GM23338 (cell line): ENCODE data around the gene SULT1A2.

Source experiments
- CREB1 ChIP-seq: fragments of 250-450 bp; sonication (Bioruptor Pico); IDR thresholded peaks from 2 replicates; pipeline ENCODE4 v1.5.0; 2020; ENCODE audit warnings: low read depth, mild to moderate bottlenecking, moderate library complexity
- CTCF ChIP-seq, 2 experiments: fragments of 200-600 bp in 1 of 2; sonication (generic) in 1 of 2; conservative IDR thresholded peaks; 2 replicates each; pipeline versions ENCODE4 v1.5.1 to v1.6.1; 2016 to 2017; ENCODE audit warnings: antibody characterized with exemption in 2 of 2, low read depth in 2 of 2, mild to moderate bottlenecking in 2 of 2, moderate library complexity in 1 of 2
- ETS1 ChIP-seq: IDR thresholded peaks from 2 replicates; pipeline ENCODE4 v1.6.1; 2016; ENCODE audit warnings: antibody characterized with exemption
- EZH2 ChIP-seq: fragments of 200-600 bp; sonication (generic); IDR thresholded peaks from one replicate; pipeline ENCODE4 v1.8.0; 2017; ENCODE audit warnings: antibody characterized with exemption, mild to moderate bottlenecking, low read depth; ENCODE audit not compliant: unreplicated experiment
- EZH2phosphoT487 ChIP-seq: fragments of 200-600 bp; sonication (generic); IDR thresholded peaks from one replicate; pipeline ENCODE4 v1.8.1; 2018; ENCODE audit warnings: antibody characterized with exemption; ENCODE audit not compliant: unreplicated experiment
- JUNB ChIP-seq: IDR thresholded peaks from one replicate; pipeline ENCODE4 v1.6.1; 2016; ENCODE audit warnings: antibody characterized with exemption; ENCODE audit not compliant: unreplicated experiment
- NANOG ChIP-seq: IDR thresholded peaks from 2 replicates; pipeline ENCODE4 v1.6.1; 2016; ENCODE audit warnings: antibody characterized with exemption, borderline replicate concordance
- POLR2AphosphoS5 ChIP-seq: IDR thresholded peaks from 2 replicates; pipeline ENCODE4 v1.6.1; 2016; ENCODE audit warnings: antibody characterized with exemption, low read depth
- REST ChIP-seq: IDR thresholded peaks from one replicate; pipeline ENCODE4 v1.6.1; 2018; ENCODE audit warnings: antibody characterized with exemption; ENCODE audit not compliant: unreplicated experiment
- ZNF331 ChIP-seq: fragments of 250-450 bp; sonication (Bioruptor Pico); IDR thresholded peaks from 2 replicates; pipeline ENCODE4 v1.5.0; 2020; ENCODE audit warnings: low read depth, mild to moderate bottlenecking, moderate library complexity

GRCh38 chr16:28592511-28592910 is 4.3 kb downstream of the SULT1A2 start:
- TF ChIP-seq CTCF (conservative IDR thresholded peaks at IDR 0.05; ENCODE audit: low read depth in 2 of 2), result no peak
- no peak for TF ChIP-seq POLR2AphosphoS5
- TF ChIP-seq EZH2, result no peak
- no peak for TF ChIP-seq REST
- no peak for TF ChIP-seq CREB1 (CRISPR knock-in tag)
- TF ChIP-seq EZH2phosphoT487, result no peak
- no peak for TF ChIP-seq JUNB
- TF ChIP-seq NANOG, result no peak
- no peak for TF ChIP-seq ZNF331 (CRISPR knock-in tag)
- TF ChIP-seq ETS1, result no peak
